PC-3 (cell line): ENCODE measurements around the gene TCEANC.

Experiments used
- CTCF ChIP-seq: fragments of 300-600 bp; sonication (generic); conservative IDR thresholded peaks from 2 replicates; pipeline ENCODE4 v1.5.1; 2017; ENCODE audit warnings: antibody characterized with exemption, low read depth, mild to moderate bottlenecking, low read length
- EZH2 ChIP-seq: fragments of 300-600 bp; sonication (generic); IDR thresholded peaks from one replicate; pipeline ENCODE4 v1.6.1; 2017; ENCODE audit warnings: antibody characterized with exemption, mild to moderate bottlenecking, low read length; ENCODE audit not compliant: unreplicated experiment

DNA sequence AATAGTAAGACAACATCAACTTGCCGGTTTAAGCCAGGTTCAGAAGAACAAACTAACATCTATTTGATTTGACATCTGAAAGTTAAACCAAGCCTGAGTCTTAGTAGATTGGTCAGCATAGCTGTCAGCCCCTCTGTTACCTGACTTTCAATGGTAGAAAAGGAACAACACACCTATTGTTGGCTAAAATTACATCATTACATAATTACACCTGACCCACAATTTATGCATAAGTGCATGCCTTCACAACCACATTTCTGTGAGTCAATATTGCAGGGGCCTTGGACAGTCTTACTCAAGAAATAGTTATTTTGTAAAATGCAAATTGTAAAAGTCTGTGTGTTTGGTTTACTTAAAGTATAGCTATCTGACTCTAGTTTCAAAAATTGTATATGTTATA is 47.3 kb upstream of the TCEANC start:
- TF ChIP-seq CTCF (no peak), EZH2 (no peak)
